HepG2 (cell line): ENCODE measurements around the gene LSM14B. TPM values are rescaled to one million over a fixed set of nuclear protein-coding genes. Genes with fewer than 3 reads are reported as not detected.
A peak's percentile ranks its signal among the peaks of the same experiment; 100 is the strongest.

Source experiments
- CCAR2 ChIP-seq: fragments of 200-400 bp; formaldehyde crosslinking; optimal IDR thresholded peaks from 2 replicates; pipeline ENCODE3; 2018; ENCODE audit warnings: low read depth, mild to moderate bottlenecking, low read length, moderate library complexity
- DNMT3B ChIP-seq: conservative IDR thresholded peaks from 2 replicates; pipeline ENCODE4 v1.6.1; 2016; ENCODE audit warnings: missing biosample characterization, control low read depth
- GATAD1 ChIP-seq: IDR thresholded peaks from 2 replicates; pipeline ENCODE4 v1.6.1; 2016; ENCODE audit warnings: missing genetic modification reagents, missing compliant biosample characterization
- HDAC2 ChIP-seq: sonication (generic); formaldehyde crosslinking; IDR thresholded peaks from 2 replicates; pipeline ENCODE4 v1.4.0; 2020; ENCODE audit warnings: missing genetic modification reagents
- MXI1 ChIP-seq: IDR thresholded peaks from 3 replicates; pipeline ENCODE4 v1.6.1; 2012; ENCODE audit warnings: low read depth, low read length, inconsistent platforms, borderline replicate concordance
- SMARCC2 ChIP-seq: fragments of 450-650 bp; IDR thresholded peaks from 2 replicates; pipeline ENCODE4 v1.6.1; 2017; ENCODE audit warnings: antibody characterized with exemption, mild to moderate bottlenecking
- YEATS2 ChIP-seq: sonication (generic); formaldehyde crosslinking; IDR thresholded peaks from 2 replicates; pipeline ENCODE4 v1.4.0; 2020; ENCODE audit warnings: missing genetic modification reagents, borderline replicate concordance
- ZFP36L2 ChIP-seq: sonication (generic); formaldehyde crosslinking; IDR thresholded peaks from 2 replicates; pipeline ENCODE4 v1.4.0; 2020; ENCODE audit warnings: missing genetic modification reagents
- ZNF180 ChIP-seq: sonication (generic); formaldehyde crosslinking; IDR thresholded peaks from 2 replicates; pipeline ENCODE4 v1.4.0; 2020; ENCODE audit warnings: low read depth, missing genetic modification reagents, borderline replicate concordance
- ZNF589 ChIP-seq: sonication (generic); formaldehyde crosslinking; conservative IDR thresholded peaks from 2 replicates; pipeline ENCODE4 v1.8.0; 2022; ENCODE audit warnings: mild to moderate bottlenecking, moderate library complexity, missing genetic modification reagents
- ZSCAN9 ChIP-seq: IDR thresholded peaks from 2 replicates; pipeline ENCODE4 v1.6.1; 2016; ENCODE audit warnings: borderline replicate concordance
- polyA plus RNA-seq, 8 experiments: library from polyadenylated mRNA; depleted of rRNA in 3 of 8; stranded (reverse) in 7 of 8; unstranded in 1 of 8; fragments of >200 nt; fragmentation: Illumina TruSeq in 4 of 8; extraction: Trizol in 4 of 8; gene quantifications; 2 replicates each; pipeline versions ENCODE4 v1.2.1 to v1.2.3, GENCODE V29; 2011 to 2016; ENCODE audit warnings: low read depth in 4 of 8, missing spikeins in 1 of 8, mixed read lengths in 1 of 8; ENCODE audit not compliant: insufficient read depth in 1 of 8
- total RNA-seq, 5 experiments: library from RNA; depleted of rRNA; stranded (reverse); fragments of >200 nt; fragmentation: Illumina TruSeq; extraction: Trizol; gene quantifications; 2 replicates each; pipeline ENCODE4 v1.2.3, GENCODE V29; 2016; ENCODE audit warnings: low read depth in 1 of 5
- TF ChIP-seq, protein P1 (sequence below): sonication (generic); formaldehyde crosslinking; IDR thresholded peaks from 2 replicates; pipeline ENCODE4 v1.8.1; 2022; ENCODE audit warnings: low read depth, mild to moderate bottlenecking, missing genetic modification reagents
- TF ChIP-seq, protein P2 (sequence below): sonication (generic); formaldehyde crosslinking; IDR thresholded peaks from 2 replicates; pipeline ENCODE4 v1.9.0; 2021; ENCODE audit warnings: mild to moderate bottlenecking, missing genetic modification reagents
- TF ChIP-seq, protein P3 (sequence below): sonication (generic); formaldehyde crosslinking; IDR thresholded peaks from 2 replicates; pipeline ENCODE4 v1.4.0; 2020; ENCODE audit warnings: low read depth, missing genetic modification reagents

Gene LSM14B
- total and polyA plus RNA-seq, 2 of the 13 experiments (the other 11 are each of a cell fraction or from before 2014, with no cell fraction given), result 43.3 to 79.2 TPM

DNA sequence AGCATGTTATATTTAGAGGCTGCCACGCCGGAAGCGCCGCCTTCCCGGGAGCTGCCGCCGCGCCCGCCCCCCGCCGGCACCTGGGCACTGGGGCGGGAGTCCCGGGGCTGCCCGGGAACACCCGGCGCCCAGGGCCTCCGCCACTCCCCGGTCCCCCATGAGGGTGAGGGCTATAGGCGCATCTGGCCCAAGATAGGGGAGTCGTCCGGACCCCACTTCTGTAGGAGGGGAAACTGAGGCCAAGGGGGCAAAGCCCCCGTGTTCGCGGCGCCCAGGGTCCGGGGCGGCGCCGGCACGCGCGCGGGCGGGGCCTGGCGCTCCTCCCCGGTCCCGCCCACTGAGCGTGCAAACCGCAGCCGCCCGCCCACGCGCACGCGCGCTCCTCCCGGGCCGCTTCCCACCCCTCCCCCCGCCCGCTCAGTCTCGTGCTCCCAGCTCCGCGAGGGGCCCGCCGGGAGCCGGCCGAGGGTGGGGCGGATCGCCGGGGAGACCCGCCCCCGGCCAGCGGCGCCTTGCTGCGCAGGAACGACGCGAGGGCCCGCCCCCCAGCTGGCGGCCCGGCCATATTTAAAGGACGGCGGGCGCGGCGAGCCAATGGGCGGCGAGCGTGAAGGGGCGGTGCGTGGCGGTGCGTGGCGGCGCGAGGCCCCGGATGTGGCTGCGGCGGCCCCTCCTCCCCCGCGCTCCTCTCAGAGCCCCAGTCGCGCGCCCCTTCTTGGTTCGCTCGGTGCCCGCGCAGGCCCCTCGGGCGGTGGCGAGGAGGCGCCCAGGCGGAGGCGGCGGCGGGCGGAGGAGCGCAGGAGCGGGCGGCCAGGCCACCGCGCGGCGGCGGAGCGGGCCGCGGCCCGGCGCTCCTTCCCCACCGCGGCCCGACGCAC lies at the start of gene LSM14B (continued):
- TF ChIP-seq, protein P1, sequence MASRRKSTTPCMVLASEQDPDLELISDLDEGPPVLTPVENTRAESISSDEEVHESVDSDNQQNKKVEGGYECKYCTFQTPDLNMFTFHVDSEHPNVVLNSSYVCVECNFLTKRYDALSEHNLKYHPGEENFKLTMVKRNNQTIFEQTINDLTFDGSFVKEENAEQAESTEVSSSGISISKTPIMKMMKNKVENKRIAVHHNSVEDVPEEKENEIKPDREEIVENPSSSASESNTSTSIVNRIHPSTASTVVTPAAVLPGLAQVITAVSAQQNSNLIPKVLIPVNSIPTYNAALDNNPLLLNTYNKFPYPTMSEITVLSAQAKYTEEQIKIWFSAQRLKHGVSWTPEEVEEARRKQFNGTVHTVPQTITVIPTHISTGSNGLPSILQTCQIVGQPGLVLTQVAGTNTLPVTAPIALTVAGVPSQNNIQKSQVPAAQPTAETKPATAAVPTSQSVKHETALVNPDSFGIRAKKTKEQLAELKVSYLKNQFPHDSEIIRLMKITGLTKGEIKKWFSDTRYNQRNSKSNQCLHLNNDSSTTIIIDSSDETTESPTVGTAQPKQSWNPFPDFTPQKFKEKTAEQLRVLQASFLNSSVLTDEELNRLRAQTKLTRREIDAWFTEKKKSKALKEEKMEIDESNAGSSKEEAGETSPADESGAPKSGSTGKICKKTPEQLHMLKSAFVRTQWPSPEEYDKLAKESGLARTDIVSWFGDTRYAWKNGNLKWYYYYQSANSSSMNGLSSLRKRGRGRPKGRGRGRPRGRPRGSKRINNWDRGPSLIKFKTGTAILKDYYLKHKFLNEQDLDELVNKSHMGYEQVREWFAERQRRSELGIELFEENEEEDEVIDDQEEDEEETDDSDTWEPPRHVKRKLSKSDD, result no peak; the same call in none of the 2 replicates
- TF ChIP-seq ZNF180 (CRISPR knock-in tag), result 0 out of 2 replicates have a peak, but pooled peaks have one; percentile 36
- TF ChIP-seq CCAR2, result no peak
- TF ChIP-seq, protein P2, sequence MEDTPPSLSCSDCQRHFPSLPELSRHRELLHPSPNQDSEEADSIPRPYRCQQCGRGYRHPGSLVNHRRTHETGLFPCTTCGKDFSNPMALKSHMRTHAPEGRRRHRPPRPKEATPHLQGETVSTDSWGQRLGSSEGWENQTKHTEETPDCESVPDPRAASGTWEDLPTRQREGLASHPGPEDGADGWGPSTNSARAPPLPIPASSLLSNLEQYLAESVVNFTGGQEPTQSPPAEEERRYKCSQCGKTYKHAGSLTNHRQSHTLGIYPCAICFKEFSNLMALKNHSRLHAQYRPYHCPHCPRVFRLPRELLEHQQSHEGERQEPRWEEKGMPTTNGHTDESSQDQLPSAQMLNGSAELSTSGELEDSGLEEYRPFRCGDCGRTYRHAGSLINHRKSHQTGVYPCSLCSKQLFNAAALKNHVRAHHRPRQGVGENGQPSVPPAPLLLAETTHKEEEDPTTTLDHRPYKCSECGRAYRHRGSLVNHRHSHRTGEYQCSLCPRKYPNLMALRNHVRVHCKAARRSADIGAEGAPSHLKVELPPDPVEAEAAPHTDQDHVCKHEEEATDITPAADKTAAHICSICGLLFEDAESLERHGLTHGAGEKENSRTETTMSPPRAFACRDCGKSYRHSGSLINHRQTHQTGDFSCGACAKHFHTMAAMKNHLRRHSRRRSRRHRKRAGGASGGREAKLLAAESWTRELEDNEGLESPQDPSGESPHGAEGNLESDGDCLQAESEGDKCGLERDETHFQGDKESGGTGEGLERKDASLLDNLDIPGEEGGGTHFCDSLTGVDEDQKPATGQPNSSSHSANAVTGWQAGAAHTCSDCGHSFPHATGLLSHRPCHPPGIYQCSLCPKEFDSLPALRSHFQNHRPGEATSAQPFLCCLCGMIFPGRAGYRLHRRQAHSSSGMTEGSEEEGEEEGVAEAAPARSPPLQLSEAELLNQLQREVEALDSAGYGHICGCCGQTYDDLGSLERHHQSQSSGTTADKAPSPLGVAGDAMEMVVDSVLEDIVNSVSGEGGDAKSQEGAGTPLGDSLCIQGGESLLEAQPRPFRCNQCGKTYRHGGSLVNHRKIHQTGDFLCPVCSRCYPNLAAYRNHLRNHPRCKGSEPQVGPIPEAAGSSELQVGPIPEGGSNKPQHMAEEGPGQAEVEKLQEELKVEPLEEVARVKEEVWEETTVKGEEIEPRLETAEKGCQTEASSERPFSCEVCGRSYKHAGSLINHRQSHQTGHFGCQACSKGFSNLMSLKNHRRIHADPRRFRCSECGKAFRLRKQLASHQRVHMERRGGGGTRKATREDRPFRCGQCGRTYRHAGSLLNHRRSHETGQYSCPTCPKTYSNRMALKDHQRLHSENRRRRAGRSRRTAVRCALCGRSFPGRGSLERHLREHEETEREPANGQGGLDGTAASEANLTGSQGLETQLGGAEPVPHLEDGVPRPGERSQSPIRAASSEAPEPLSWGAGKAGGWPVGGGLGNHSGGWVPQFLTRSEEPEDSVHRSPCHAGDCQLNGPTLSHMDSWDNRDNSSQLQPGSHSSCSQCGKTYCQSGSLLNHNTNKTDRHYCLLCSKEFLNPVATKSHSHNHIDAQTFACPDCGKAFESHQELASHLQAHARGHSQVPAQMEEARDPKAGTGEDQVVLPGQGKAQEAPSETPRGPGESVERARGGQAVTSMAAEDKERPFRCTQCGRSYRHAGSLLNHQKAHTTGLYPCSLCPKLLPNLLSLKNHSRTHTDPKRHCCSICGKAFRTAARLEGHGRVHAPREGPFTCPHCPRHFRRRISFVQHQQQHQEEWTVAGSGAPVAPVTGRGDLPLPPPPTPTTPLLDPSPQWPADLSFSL (CRISPR knock-in tag), result no peak
- TF ChIP-seq ZSCAN9 (CRISPR knock-in tag), result peak; percentile 67; the same call in 1 of the 2 replicates
- no peak for TF ChIP-seq DNMT3B (CRISPR knock-in tag)
- TF ChIP-seq ZNF589 (CRISPR knock-in tag), result 0 out of 2 replicates have a peak, but pooled peaks have one; percentile 74
- TF ChIP-seq, protein P3, sequence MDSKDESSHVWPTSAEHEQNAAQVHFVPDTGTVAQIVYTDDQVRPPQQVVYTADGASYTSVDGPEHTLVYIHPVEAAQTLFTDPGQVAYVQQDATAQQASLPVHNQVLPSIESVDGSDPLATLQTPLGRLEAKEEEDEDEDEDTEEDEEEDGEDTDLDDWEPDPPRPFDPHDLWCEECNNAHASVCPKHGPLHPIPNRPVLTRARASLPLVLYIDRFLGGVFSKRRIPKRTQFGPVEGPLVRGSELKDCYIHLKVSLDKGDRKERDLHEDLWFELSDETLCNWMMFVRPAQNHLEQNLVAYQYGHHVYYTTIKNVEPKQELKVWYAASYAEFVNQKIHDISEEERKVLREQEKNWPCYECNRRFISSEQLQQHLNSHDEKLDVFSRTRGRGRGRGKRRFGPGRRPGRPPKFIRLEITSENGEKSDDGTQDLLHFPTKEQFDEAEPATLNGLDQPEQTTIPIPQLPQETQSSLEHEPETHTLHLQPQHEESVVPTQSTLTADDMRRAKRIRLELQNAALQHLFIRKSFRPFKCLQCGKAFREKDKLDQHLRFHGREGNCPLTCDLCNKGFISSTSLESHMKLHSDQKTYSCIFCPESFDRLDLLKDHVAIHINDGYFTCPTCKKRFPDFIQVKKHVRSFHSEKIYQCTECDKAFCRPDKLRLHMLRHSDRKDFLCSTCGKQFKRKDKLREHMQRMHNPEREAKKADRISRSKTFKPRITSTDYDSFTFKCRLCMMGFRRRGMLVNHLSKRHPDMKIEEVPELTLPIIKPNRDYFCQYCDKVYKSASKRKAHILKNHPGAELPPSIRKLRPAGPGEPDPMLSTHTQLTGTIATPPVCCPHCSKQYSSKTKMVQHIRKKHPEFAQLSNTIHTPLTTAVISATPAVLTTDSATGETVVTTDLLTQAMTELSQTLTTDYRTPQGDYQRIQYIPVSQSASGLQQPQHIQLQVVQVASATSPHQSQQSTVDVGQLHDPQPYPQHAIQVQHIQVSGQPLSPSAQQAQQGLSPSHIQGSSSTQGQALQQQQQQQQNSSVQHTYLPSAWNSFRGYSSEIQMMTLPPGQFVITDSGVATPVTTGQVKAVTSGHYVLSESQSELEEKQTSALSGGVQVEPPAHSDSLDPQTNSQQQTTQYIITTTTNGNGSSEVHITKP (CRISPR knock-in tag), result no peak
- TF ChIP-seq SMARCC2, result no peak
- no peak; the same call in 1 of the 2 replicates for TF ChIP-seq ZFP36L2 (CRISPR knock-in tag)
- peak; percentile 91 for TF ChIP-seq MXI1
- peak; percentile 1; the same call in 1 of the 2 replicates for TF ChIP-seq HDAC2 (CRISPR knock-in tag)
- TF ChIP-seq GATAD1 (CRISPR knock-in tag), result peak; percentile 8; the same call in 1 of the 2 replicates
- TF ChIP-seq YEATS2, result no peak; the same call in 1 of the 2 replicates
